ENCODE results near the gene EME1.

The EME1 gene

GRCh38 chr17:50356892-50357510, 16.0 kb upstream of the EME1 start:
- Histone ChIP-seq H3K27ac (ENCODE audit: low read depth, low read length) (no peak overlapping the region), H3F3A (ENCODE audit: control insufficient read depth, insufficient read depth) (no peaks in the 10 kb centered on the region), H3K36me3 (ENCODE audit: control insufficient read depth, low read length) (peaks cover 66% of the 10 kb centered on the region), H3K9me3 (ENCODE audit: control insufficient read depth, insufficient read depth, low read length) (no peaks in the 10 kb centered on the region), H4K20me1 (ENCODE audit: control insufficient read depth, insufficient read depth, low read depth, low read length) (no peaks in the 10 kb centered on the region), H3K4me2 (ENCODE audit: low read length) (no peak overlapping the region), H3K27me3 (ENCODE audit: control insufficient read depth, low read length) (no peaks in the 10 kb centered on the region), H3K9me2 (replicated peaks; ENCODE audit: control insufficient read depth, low read length) (no peaks in the 10 kb centered on the region), H3K4me1 (ENCODE audit: control insufficient read depth, low read length) (no peaks in the 10 kb centered on the region), H3K4me3 (ENCODE audit: low read length) (no peak overlapping the region), H3K79me2 (ENCODE audit: control insufficient read depth, low read length) (no peaks in the 10 kb centered on the region)
- no peak for TF ChIP-seq CTCF (IDR thresholded peaks at IDR 0.05; ENCODE audit: low read depth, low read length, poor library complexity, severe bottlenecking)
- TF ChIP-seq EZH2phosphoT487 (IDR thresholded peaks at IDR 0.05; ENCODE audit: borderline replicate concordance, low read length), result no peak

- no peak overlapping the region for H3K27ac ChIP-seq (ENCODE audit: low read depth, low read length)
- peaks cover 66% of the 10 kb centered on the region for H3K36me3 ChIP-seq (ENCODE audit: control insufficient read depth, low read length)
- H4K20me1 ChIP-seq (ENCODE audit: control insufficient read depth, insufficient read depth, low read depth, low read length), result no peaks in the 10 kb centered on the region
Measured at GRCh38 chr17:50358177-50358576, 14.9 kb upstream of the EME1 start.

GRCh38 chr17:50359005-50359699, 13.9 kb upstream of the EME1 start:
- no peak for TF ChIP-seq CTCF (IDR thresholded peaks at IDR 0.05; ENCODE audit: low read depth, low read length, poor library complexity, severe bottlenecking)
- TF ChIP-seq EZH2phosphoT487 (IDR thresholded peaks at IDR 0.05; ENCODE audit: borderline replicate concordance, low read length), result no peak
- Histone ChIP-seq H3K9me3 (ENCODE audit: control insufficient read depth, insufficient read depth, low read length) (no peaks in the 10 kb centered on the region), H3F3A (ENCODE audit: control insufficient read depth, insufficient read depth) (peaks cover 4% of the 10 kb centered on the region), H3K27me3 (ENCODE audit: control insufficient read depth, low read length) (no peaks in the 10 kb centered on the region), H4K20me1 (ENCODE audit: control insufficient read depth, insufficient read depth, low read depth, low read length) (no peaks in the 10 kb centered on the region), H3K36me3 (ENCODE audit: control insufficient read depth, low read length) (peaks cover 59% of the 10 kb centered on the region), H3K4me3 (ENCODE audit: low read length) (no peak overlapping the region), H3K9me2 (replicated peaks; ENCODE audit: control insufficient read depth, low read length) (no peaks in the 10 kb centered on the region), H3K4me2 (ENCODE audit: low read length) (no peak overlapping the region), H3K4me1 (ENCODE audit: control insufficient read depth, low read length) (no peaks in the 10 kb centered on the region), H3K27ac (ENCODE audit: low read depth, low read length) (no peak overlapping the region), H3K79me2 (ENCODE audit: control insufficient read depth, low read length) (no peaks in the 10 kb centered on the region)

More at GRCh38 chr17:50358177-50358576, 14.9 kb upstream of the EME1 start:
- H3F3A ChIP-seq (ENCODE audit: control insufficient read depth, insufficient read depth), result peaks cover 4% of the 10 kb centered on the region
- TF ChIP-seq EZH2phosphoT487 (IDR thresholded peaks at IDR 0.05; ENCODE audit: borderline replicate concordance, low read length) (no peak), CTCF (IDR thresholded peaks at IDR 0.05; ENCODE audit: low read depth, low read length, poor library complexity, severe bottlenecking) (no peak)
- no peaks in the 10 kb centered on the region for H3K27me3 ChIP-seq (ENCODE audit: control insufficient read depth, low read length)
- no peaks in the 10 kb centered on the region for H3K79me2 ChIP-seq (ENCODE audit: control insufficient read depth, low read length)
- H3K4me1 ChIP-seq (ENCODE audit: control insufficient read depth, low read length), result no peaks in the 10 kb centered on the region
- H3K4me3 ChIP-seq (ENCODE audit: low read length), result no peak overlapping the region
- H3K4me2 ChIP-seq (ENCODE audit: low read length), result no peak overlapping the region
- H3K9me2 ChIP-seq (replicated peaks; ENCODE audit: control insufficient read depth, low read length), result no peaks in the 10 kb centered on the region
- H3K9me3 ChIP-seq (ENCODE audit: control insufficient read depth, insufficient read depth, low read length), result no peaks in the 10 kb centered on the region
